ENCODE data around the gene CHD8. TPM values are rescaled to one million over a fixed set of nuclear protein-coding genes. Genes with fewer than 3 reads are reported as not detected.

The CHD8 gene
- total RNA-seq, 4 donors from 2014 or later, result 40.6 to 65.6 (median 54.7) TPM

GRCh38 chr14:21494902-21495762, 39.2 kb upstream of the CHD8 start:
- TF ChIP-seq CTCF (IDR thresholded peaks at IDR 0.05), result no peak
- no peak for DNase-seq (ENCODE audit: low spot score)
- no peak for ATAC-seq (ENCODE audit: low FRiP score)

- no peak for TF ChIP-seq CTCF (IDR thresholded peaks at IDR 0.05)
- ATAC-seq (ENCODE audit: low FRiP score), result no peak
Observed at GRCh38 chr14:21486640-21487087, 30.7 kb upstream of the CHD8 start.

GRCh38 chr14:21476925-21477681, 21.2 kb upstream of the CHD8 start, which contains the start of the genes RAB2B and TOX4:
Gene RAB2B, minus strand, starts transcription at chr14:21476959. Its CDS starts 87 bp downstream, at chr14:21476872.
Gene TOX4, plus strand, starts transcription at chr14:21477195. Its CDS starts 84 bp downstream, at chr14:21477279.
- TF ChIP-seq CTCF (IDR thresholded peaks at IDR 0.05), result peak in 2 of 3 donors; percentile 99
- peak; percentile 89 for DNase-seq (ENCODE audit: low spot score)
- ATAC-seq (ENCODE audit: low FRiP score), result peak; percentile 100

More at GRCh38 chr14:21486640-21487087, 30.7 kb upstream of the CHD8 start:
- no peak for DNase-seq (ENCODE audit: low spot score)

GRCh38 chr14:21476523-21476924, 20.6 kb upstream of the CHD8 start:
- peak; percentile 93 for ATAC-seq (ENCODE audit: low FRiP score)
- DNase-seq (ENCODE audit: low spot score), result peak; percentile 83
- TF ChIP-seq CTCF (IDR thresholded peaks at IDR 0.05), result no peak

- ATAC-seq (ENCODE audit: low FRiP score) (peak; percentile 47), DNase-seq (ENCODE audit: low spot score) (no peak)
- no peak for TF ChIP-seq CTCF (IDR thresholded peaks at IDR 0.05)
Observed at GRCh38 chr14:21475767-21476522, 20.0 kb upstream of the CHD8 start.

- no peak for ATAC-seq (ENCODE audit: low FRiP score)
Observed at GRCh38 chr14:21467616-21468015, 11.7 kb upstream of the CHD8 start.

More at GRCh38 chr14:21467616-21468015, 11.7 kb upstream of the CHD8 start:
- DNase-seq (ENCODE audit: low spot score), result no peak
- TF ChIP-seq CTCF (IDR thresholded peaks at IDR 0.05), result no peak
